Transverse colon (tissue), 4 donors: ENCODE data around the gene LHFPL6.

Experiments
- CTCF ChIP-seq, 5 experiments: fragments of 200-600 bp in 3 of 5; fragments of 450-650 bp in 2 of 5; sonication (generic) in 3 of 5; IDR thresholded peaks; 1 replicate in 2 of 5; 2 replicates in 3 of 5; pipeline ENCODE4 v1.5.1; 2016 to 2017; ENCODE audit warnings: antibody characterized with exemption in 5 of 5, inconsistent platforms in 3 of 5, mild to moderate bottlenecking in 2 of 5, moderate library complexity in 1 of 5
- POLR2A ChIP-seq: fragments of 450-650 bp; IDR thresholded peaks from one replicate; pipeline ENCODE4 v1.6.1; 2016; ENCODE audit warnings: antibody characterized with exemption, mild to moderate bottlenecking, moderate library complexity
- POLR2AphosphoS5 ChIP-seq, 3 donors: sonication (generic); formaldehyde crosslinking; IDR thresholded peaks; one replicate each; pipeline ENCODE4 v1.6.1; 2016; ENCODE audit warnings: antibody characterized with exemption in 3 of 3

- no peak for TF ChIP-seq POLR2AphosphoS5 (IDR thresholded peaks at IDR 0.05)
- no peak for TF ChIP-seq CTCF (IDR thresholded peaks at IDR 0.05)
- no peak for TF ChIP-seq POLR2A
These were observed 232.4 kb downstream of the LHFPL6 start for GRCh38 chr13:39370554-39370953.
